GM10248 (cell line): ENCODE results near the gene LIN54.

Experiments
- CTCF ChIA-PET: fragments of 300-600 bp; sonication (Branson Sonifier 250); formaldehyde crosslinking; extraction: SDS; loops from one replicate; lab custom pipeline; 2021; ENCODE audit warnings: antibody characterized with exemption; lab: Yijun Ruan, JAX
- POLR2A ChIA-PET: fragments of 350-650 bp; sonication (Branson Sonifier 250); formaldehyde crosslinking; extraction: SDS; loops from one replicate; lab custom pipeline; 2020; ENCODE audit warnings: antibody characterized with exemption; lab: Yijun Ruan, JAX
- DNase-seq: peaks from one replicate; pipeline ENCODE4 v3.0.0; 2012; ENCODE audit errors: extremely low spot score
- CTCF ChIP-seq: IDR thresholded peaks from 2 replicates; pipeline ENCODE4 v1.5.1; 2012; ENCODE audit warnings: mild to moderate bottlenecking, low read depth; ENCODE audit errors: extremely low read depth, missing control alignments, control extremely low read depth

The LIN54 gene

GRCh38 chr4:82906469-82906868, 104.2 kb downstream of the LIN54 start:
- POLR2A ChIA-PET = no interaction called here
- no peak for TF ChIP-seq CTCF
- CTCF ChIA-PET = interaction anchor here (1.1 to 1.6 kb wide), 3 partner anchors 18 to 130 kb away, joined by 3 to 4 read pairs (median 3); no protein-coding TSS in a partner anchor

GRCh38 chr4:82905205-82905604, 105.4 kb downstream of the LIN54 start:
- ChIA-PET CTCF (interaction anchor here (0.9 to 1.6 kb wide), 6 partner anchors 9 to 132 kb away, joined by 3 to 4 read pairs (median 3); no protein-coding TSS in a partner anchor), POLR2A (no interaction called here)
- peak; percentile 68 for DNase-seq
- no peak for TF ChIP-seq CTCF

More at GRCh38 chr4:82906469-82906868, 104.2 kb downstream of the LIN54 start:
- peak; percentile 40 for DNase-seq

GRCh38 chr4:82903737-82904136, 106.9 kb downstream of the LIN54 start:
- TF ChIP-seq CTCF = no peak
- ChIA-PET CTCF (interaction anchor here (1.0 kb wide), 1 partner anchor 14 kb away, joined by 3 read pairs; no protein-coding TSS in a partner anchor), POLR2A (no interaction called here)
- DNase-seq = no peak

GRCh38 chr4:82901183-82901718, 109.4 kb downstream of the LIN54 start:
- ChIA-PET POLR2A (interaction anchor here (0.6 to 2.3 kb wide), 9 partner anchors 9 to 472 kb away, joined by 3 to 10 read pairs (median 4); partner anchors contain the start of genes COPS4, COQ2 and HNRNPDL), CTCF (no interaction called here)
- DNase-seq = no peak
- TF ChIP-seq CTCF = no peak

GRCh38 chr4:82900411-82901182, 110.0 kb downstream of the LIN54 start, which contains the start of gene THAP9:
Gene THAP9 (plus strand): TSS chr4:82900735. CDS start chr4:82900803, 68 bp downstream.
- ChIA-PET POLR2A (interaction anchor here (0.6 to 2.3 kb wide), 11 partner anchors 9 to 471 kb away, joined by 3 to 10 read pairs (median 4); partner anchors contain the start of genes COPS4, COQ2, HNRNPDL and SCD5), CTCF (interaction anchor here (1.4 to 1.9 kb wide), 3 partner anchors 10 to 126 kb away, joined by 3 to 6 read pairs (median 3); partner anchors contain the start of genes LIN54 and SEC31A)
- peak; percentile 92 for DNase-seq
- TF ChIP-seq CTCF = no peak

GRCh38 chr4:82900066-82900410, 110.6 kb downstream of the LIN54 start:
- TF ChIP-seq CTCF = no peak
- DNase-seq = no peak
- ChIA-PET CTCF (interaction anchor here (1.2 to 1.9 kb wide), 4 partner anchors 9 to 127 kb away, joined by 3 to 6 read pairs (median 4); partner anchors contain the start of genes LIN54 and SEC31A), POLR2A (interaction anchor here (0.8 to 2.3 kb wide), 9 partner anchors 8 to 470 kb away, joined by 3 to 10 read pairs (median 4); partner anchors contain the start of genes COPS4, COQ2, HNRNPDL and SCD5)
